ENCODE measurements around the gene RNF123.

GRCh38 chr3:49700014-49700413, 10.7 kb downstream of the RNF123 start:
- no peak for TF ChIP-seq CTCF (IDR thresholded peaks at IDR 0.05)
- no peak for TF ChIP-seq POLR2A (IDR thresholded peaks at IDR 0.05)
